Endodermal cell (in vitro differentiated cells): ENCODE data around the gene NUP214. TPM values are rescaled to one million over a fixed set of nuclear protein-coding genes. Genes with fewer than 3 reads are reported as not detected.

ENCODE experiments used
- DNase-seq: peaks from one replicate; pipeline ENCODE4 v3.0.0-alpha.2; 2017
- H3K27ac ChIP-seq: 2 replicates; pipeline ENCODE4 v1.5.1; 2013; ENCODE audit warnings: mild to moderate bottlenecking, low read depth, low read length, moderate library complexity
- H3K27me3 ChIP-seq: 2 replicates; pipeline ENCODE4 v1.6.1; 2013; ENCODE audit warnings: mild to moderate bottlenecking, low read length, moderate library complexity; ENCODE audit not compliant: insufficient read depth, control insufficient read depth, poor library complexity, severe bottlenecking
- H3K36me3 ChIP-seq: 2 replicates; pipeline ENCODE4 v1.7.0; 2013; ENCODE audit warnings: mild to moderate bottlenecking, low read length, moderate library complexity; ENCODE audit not compliant: control insufficient read depth, insufficient read depth
- H3K4me1 ChIP-seq: one replicate; pipeline ENCODE4 v1.7.0; 2013; ENCODE audit warnings: low read length; ENCODE audit not compliant: control insufficient read depth, insufficient read depth
- H3K4me3 ChIP-seq: 2 replicates; pipeline ENCODE4 v1.5.1; 2013; ENCODE audit warnings: mild to moderate bottlenecking, low read length, moderate library complexity
- H3K9ac ChIP-seq: 2 replicates; pipeline ENCODE4 v1.6.1; 2013; ENCODE audit warnings: mild to moderate bottlenecking, low read length, moderate library complexity; ENCODE audit not compliant: poor library complexity, severe bottlenecking; ENCODE audit errors: extremely low read depth
- H3K9me3 ChIP-seq: 2 replicates; pipeline ENCODE4 v1.6.1; 2013; ENCODE audit warnings: mild to moderate bottlenecking, low read length, moderate library complexity; ENCODE audit not compliant: control insufficient read depth
- H3K27ac Mint-ChIP-seq: 2 replicates; pipeline ENCODE4 v1.8.0; 2020; ENCODE audit warnings: mixed read lengths
- H3K27me3 Mint-ChIP-seq: 2 replicates; pipeline ENCODE4 v1.8.0; 2021; ENCODE audit warnings: mild to moderate bottlenecking, mixed read lengths; ENCODE audit not compliant: insufficient read depth
- H3K36me3 Mint-ChIP-seq: 2 replicates; pipeline ENCODE4 v1.8.0; 2020; ENCODE audit warnings: low read depth, mixed read lengths
- H3K4me1 Mint-ChIP-seq: 2 replicates; pipeline ENCODE4 v1.8.0; 2020; ENCODE audit warnings: mixed read lengths
- H3K4me3 Mint-ChIP-seq: 2 replicates; pipeline ENCODE4 v1.8.0; 2020; ENCODE audit warnings: mild to moderate bottlenecking, moderate library complexity, mixed read lengths
- H3K9me3 Mint-ChIP-seq: 2 replicates; pipeline ENCODE4 v1.8.0; 2020; ENCODE audit warnings: mild to moderate bottlenecking, mixed read lengths
- WGBS, 2 experiments: methylation state at CpG; one replicate each; pipeline versions ENCODE4 v1.1.5 to v1.1.7; 2013; ENCODE audit warnings: missing lambda C conversion rate in 2 of 2, mixed read lengths in 1 of 2; ENCODE audit not compliant: insufficient coverage in 1 of 2, insufficient read length in 1 of 2; 5-methylcytosine and 5-hydroxymethylcytosine counted together
- total RNA-seq, 2 donors: library from RNA; stranded (reverse); fragmentation: NEBNext Ultra II Directional in 1 of 2; extraction: Animal tissue kit (Norgen Biotek cat#: 25700) in 1 of 2; gene quantifications; 2 replicates in 1 of 2; 3 replicates in 1 of 2; pipeline ENCODE4 v1.2.1, GENCODE V29; 2021
- TF ChIP-seq, protein P1 (sequence below): fragments of 200-600 bp; sonication (generic); conservative IDR thresholded peaks from 2 replicates; pipeline ENCODE4 v1.5.0; 2021; ENCODE audit warnings: antibody characterized with exemption, mild to moderate bottlenecking

The NUP214 gene
- total RNA-seq, 2 donors from 2014 or later: 56.7 to 59.9 TPM

DNA sequence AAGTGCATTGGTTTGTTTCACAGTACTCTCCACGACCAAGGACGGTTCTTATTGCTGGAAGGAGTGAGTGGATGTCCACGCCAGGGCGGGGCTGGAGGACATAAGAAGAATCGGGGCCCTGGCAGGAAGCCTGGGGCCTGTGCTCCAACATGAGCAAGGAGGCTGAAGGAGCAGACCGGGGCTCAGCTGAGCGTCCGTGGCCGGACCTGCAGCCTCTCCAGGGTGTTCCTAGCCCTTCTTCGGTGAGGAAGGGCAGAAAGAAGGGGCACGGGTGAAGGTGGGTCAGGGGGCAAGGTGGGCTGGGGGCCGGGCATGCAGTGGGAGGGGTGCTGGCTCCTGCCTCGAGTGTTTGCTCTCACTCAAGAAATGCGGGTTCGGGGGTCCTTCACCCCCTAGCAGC is 132.8 kb downstream of the NUP214 start:
- Histone ChIP-seq H3K27ac (no peak overlapping the region), H3K4me3 (no peak overlapping the region), H3K9me3 (no peaks in the 10 kb centered on the region), H3K4me1 (no peaks in the 10 kb centered on the region), H3K36me3 (no peaks in the 10 kb centered on the region), H3K9ac (no peak overlapping the region), H3K27me3 (no peaks in the 10 kb centered on the region)
- no peak overlapping the region for H3K4me3 Mint-ChIP-seq
- TF ChIP-seq, protein P1, sequence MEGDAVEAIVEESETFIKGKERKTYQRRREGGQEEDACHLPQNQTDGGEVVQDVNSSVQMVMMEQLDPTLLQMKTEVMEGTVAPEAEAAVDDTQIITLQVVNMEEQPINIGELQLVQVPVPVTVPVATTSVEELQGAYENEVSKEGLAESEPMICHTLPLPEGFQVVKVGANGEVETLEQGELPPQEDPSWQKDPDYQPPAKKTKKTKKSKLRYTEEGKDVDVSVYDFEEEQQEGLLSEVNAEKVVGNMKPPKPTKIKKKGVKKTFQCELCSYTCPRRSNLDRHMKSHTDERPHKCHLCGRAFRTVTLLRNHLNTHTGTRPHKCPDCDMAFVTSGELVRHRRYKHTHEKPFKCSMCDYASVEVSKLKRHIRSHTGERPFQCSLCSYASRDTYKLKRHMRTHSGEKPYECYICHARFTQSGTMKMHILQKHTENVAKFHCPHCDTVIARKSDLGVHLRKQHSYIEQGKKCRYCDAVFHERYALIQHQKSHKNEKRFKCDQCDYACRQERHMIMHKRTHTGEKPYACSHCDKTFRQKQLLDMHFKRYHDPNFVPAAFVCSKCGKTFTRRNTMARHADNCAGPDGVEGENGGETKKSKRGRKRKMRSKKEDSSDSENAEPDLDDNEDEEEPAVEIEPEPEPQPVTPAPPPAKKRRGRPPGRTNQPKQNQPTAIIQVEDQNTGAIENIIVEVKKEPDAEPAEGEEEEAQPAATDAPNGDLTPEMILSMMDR: no peak
- DNase-seq: no peak
- H3K4me1 Mint-ChIP-seq: no peaks in the 10 kb centered on the region
- 91 to 92% methylated on average over 6 to 15 of the region's 15 CpGs for WGBS, 2 experiments
- H3K36me3 Mint-ChIP-seq: peaks cover 16% of the 10 kb centered on the region
- no peaks in the 10 kb centered on the region for H3K27me3 Mint-ChIP-seq
- no peak overlapping the region for H3K27ac Mint-ChIP-seq
- no peaks in the 10 kb centered on the region for H3K9me3 Mint-ChIP-seq

DNA sequence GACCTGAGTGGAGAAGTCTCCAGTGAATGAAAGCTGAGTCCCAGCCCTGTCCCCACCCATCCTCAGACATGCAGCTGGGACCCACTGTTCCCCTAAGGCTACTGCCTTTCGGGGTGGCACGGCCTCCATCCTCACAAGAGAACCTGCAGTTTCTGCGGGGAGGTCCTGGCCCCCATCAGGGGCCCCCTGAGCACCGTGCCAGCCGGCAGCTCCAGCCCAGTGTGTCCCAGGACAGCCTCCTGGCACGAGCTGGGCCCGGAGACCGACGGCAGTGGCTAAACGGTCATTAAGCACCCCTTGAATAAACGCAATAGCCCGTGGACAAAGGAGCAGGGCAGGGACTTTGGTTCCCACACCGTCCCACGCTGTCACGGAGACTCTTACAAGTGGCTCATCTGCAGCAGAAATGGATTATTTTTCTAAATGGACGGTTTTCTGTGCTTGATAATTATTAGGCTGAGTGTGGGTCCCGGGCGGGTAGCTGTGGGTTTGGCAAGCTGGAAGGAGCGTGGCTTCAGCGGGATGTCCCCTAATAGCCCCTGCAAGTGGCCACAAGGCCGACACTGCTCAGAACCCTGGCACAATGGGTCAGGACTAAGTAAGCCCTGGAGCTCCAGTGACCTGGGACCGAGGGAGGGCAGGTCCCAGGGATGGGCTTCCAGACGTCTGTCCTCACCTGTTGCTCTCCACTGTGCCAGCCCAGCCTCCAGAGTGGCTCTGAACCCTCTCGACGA is 133.5 kb downstream of the NUP214 start:
- H3K4me3 ChIP-seq: no peak overlapping the region
- no peak overlapping the region for H3K4me3 Mint-ChIP-seq
- H3K27ac ChIP-seq: no peak overlapping the region
- WGBS, 2 experiments: 86 to 89% methylated on average over 16 to 25 of the region's 25 CpGs
- H3K9me3 ChIP-seq: no peaks in the 10 kb centered on the region
- H3K4me1 ChIP-seq: no peaks in the 10 kb centered on the region
- no peaks in the 10 kb centered on the region for H3K9me3 Mint-ChIP-seq
- H3K36me3 Mint-ChIP-seq: peaks cover 16% of the 10 kb centered on the region
- no peaks in the 10 kb centered on the region for H3K36me3 ChIP-seq
- H3K9ac ChIP-seq: no peak overlapping the region
- H3K27me3 Mint-ChIP-seq: no peaks in the 10 kb centered on the region
- H3K27ac Mint-ChIP-seq: no peak overlapping the region
- no peaks in the 10 kb centered on the region for H3K27me3 ChIP-seq
- no peaks in the 10 kb centered on the region for H3K4me1 Mint-ChIP-seq
- TF ChIP-seq, protein P1: no peak
- DNase-seq: peak; percentile 36

DNA sequence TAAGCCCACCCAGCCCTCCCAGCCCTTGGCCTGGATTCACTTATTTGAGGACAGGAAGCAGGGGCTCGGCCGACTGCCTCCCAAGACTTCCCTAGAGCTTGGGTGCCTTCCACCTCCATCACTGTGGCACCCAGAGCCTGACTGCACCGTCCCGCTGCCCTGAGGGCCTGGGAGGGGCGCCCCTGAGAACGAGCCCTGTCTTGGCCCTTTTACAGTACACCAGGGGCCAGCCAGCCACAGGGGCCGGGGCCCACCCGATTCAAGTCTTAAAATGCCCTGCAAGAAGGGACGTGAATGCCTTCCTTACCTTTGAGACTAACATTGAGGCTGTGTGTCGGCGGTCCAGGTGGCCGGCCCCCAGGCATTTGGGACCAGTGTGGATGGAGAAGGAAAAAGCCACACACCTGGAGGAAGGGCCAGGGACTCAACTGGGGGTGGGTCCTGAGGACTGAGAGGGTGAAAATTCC is 134.1 kb downstream of the NUP214 start:
- Mint-ChIP-seq H3K4me1 (no peaks in the 10 kb centered on the region), H3K36me3 (peaks cover 16% of the 10 kb centered on the region), H3K27ac (no peak overlapping the region), H3K27me3 (no peaks in the 10 kb centered on the region), H3K4me3 (no peak overlapping the region), H3K9me3 (no peaks in the 10 kb centered on the region)
- H3K27me3 ChIP-seq: no peaks in the 10 kb centered on the region
- DNase-seq: peak; percentile 48
- no peaks in the 10 kb centered on the region for H3K36me3 ChIP-seq
- no peak overlapping the region for H3K9ac ChIP-seq
- no peaks in the 10 kb centered on the region for H3K9me3 ChIP-seq
- TF ChIP-seq, protein P1: no peak
- H3K4me1 ChIP-seq: no peaks in the 10 kb centered on the region
- no peak overlapping the region for H3K4me3 ChIP-seq
- H3K27ac ChIP-seq: no peak overlapping the region
- 89 to 92% methylated on average over 3 to 12 of the region's 12 CpGs for WGBS, 2 experiments
